Stimulated activated CD4-positive, alpha-beta T cell treated with anti-CD3 and anti-CD28 coated beads, Interleukin-1b, Interleukin-23, amount 100 ng/mL, for 1 hour (primary cell): ENCODE measurements around the gene GALNT15.
A peak's percentile ranks its signal among the peaks of the same experiment; 100 is the strongest.

Experiments
- DNase-seq, 2 donors: peaks; one replicate each; pipeline ENCODE4 v3.0.0-alpha.2; 2020; ENCODE audit warnings: low read depth in 2 of 2

The GALNT15 gene

GRCh38 chr3:16151109-16151508, 23.4 kb upstream of the GALNT15 start:
- no peak for DNase-seq

GRCh38 chr3:16168211-16168610, 6.3 kb upstream of the GALNT15 start:
- DNase-seq: no peak

- no peak for DNase-seq
These were observed 3.5 kb upstream of the GALNT15 start for GRCh38 chr3:16171009-16171408.

GRCh38 chr3:16171825-16172224, 2.7 kb upstream of the GALNT15 start:
- DNase-seq: no peak

GRCh38 chr3:16173283-16174025, 1.0 kb upstream of the GALNT15 start:
- no peak for DNase-seq

- DNase-seq: no peak
These were observed 489 bp upstream of the GALNT15 start for GRCh38 chr3:16174026-16174355.

GRCh38 chr3:16174976-16175901, 759 bp downstream of the GALNT15 start:
- no peak for DNase-seq

GRCh38 chr3:16176391-16177030, 2.0 kb downstream of the GALNT15 start:
- DNase-seq: no peak

- no peak for DNase-seq
These were observed 2.9 kb downstream of the GALNT15 start for GRCh38 chr3:16177382-16177781.

GRCh38 chr3:16177962-16178627, 3.6 kb downstream of the GALNT15 start:
- peak in 1 of 2 donors; percentile 44 for DNase-seq

- no peak for DNase-seq
These were observed 4.1 kb downstream of the GALNT15 start for GRCh38 chr3:16178628-16178988.

GRCh38 chr3:16179261-16179660, 4.8 kb downstream of the GALNT15 start:
- no peak for DNase-seq

GRCh38 chr3:16179771-16180736, 5.6 kb downstream of the GALNT15 start:
- no peak for DNase-seq

- DNase-seq: no peak
These were observed 6.3 kb downstream of the GALNT15 start for GRCh38 chr3:16180737-16181134.

- DNase-seq: no peak
These were observed 6.9 kb downstream of the GALNT15 start for GRCh38 chr3:16181361-16181760.

GRCh38 chr3:16182183-16182582, 7.7 kb downstream of the GALNT15 start:
- no peak for DNase-seq

- no peak for DNase-seq
These were observed 8.1 kb downstream of the GALNT15 start for GRCh38 chr3:16182612-16183011.

- no peak for DNase-seq
These were observed 8.6 kb downstream of the GALNT15 start for GRCh38 chr3:16183082-16183481.

GRCh38 chr3:16183601-16184270, 9.3 kb downstream of the GALNT15 start:
- no peak for DNase-seq

GRCh38 chr3:16186086-16186485, 11.6 kb downstream of the GALNT15 start:
- no peak for DNase-seq
